ENCODE data around the gene IKBKG. TPM values are rescaled to one million over a fixed set of nuclear protein-coding genes. Genes with fewer than 3 reads are reported as not detected.
"Not testable (repeated sequence)": the region's sequence is repeated elsewhere in the genome, so short reads cannot be mapped to it uniquely, and the experiment has no call there.

The IKBKG gene
- total RNA-seq, 1 donor from 2014 or later: 20.6 TPM

- DNase-seq (ENCODE audit: low spot score in 2 of 2, unreplicated experiment in 2 of 2): no peak
- peaks cover 13% of the 10 kb centered on the region for H3K9me3 Mint-ChIP-seq
- no peaks in the 10 kb centered on the region for H3K36me3 Mint-ChIP-seq
- H3K27me3 Mint-ChIP-seq (ENCODE audit: low read depth): peaks cover 34% of the 10 kb centered on the region
- TF ChIP-seq CTCF (IDR thresholded peaks at IDR 0.05; ENCODE audit: unreplicated experiment): no peak
- peaks cover 1% of the 10 kb centered on the region for H3K4me1 Mint-ChIP-seq
- no peak overlapping the region for H3K27ac Mint-ChIP-seq
- H3K4me3 Mint-ChIP-seq: no peak overlapping the region
Measured at GRCh38 chrX:154607370-154607769, 60.0 kb downstream of the IKBKG start.

GRCh38 chrX:154607976-154608375 is 60.6 kb downstream of the IKBKG start:
- peaks cover 34% of the 10 kb centered on the region for H3K27me3 Mint-ChIP-seq (ENCODE audit: low read depth)
- H3K4me1 Mint-ChIP-seq; H3K27ac Mint-ChIP-seq; H3K36me3 Mint-ChIP-seq; DNase-seq (ENCODE audit: low spot score in 2 of 2, unreplicated experiment in 2 of 2); H3K4me3 Mint-ChIP-seq: not testable (repeated sequence)
- H3K9me3 Mint-ChIP-seq: peaks cover 18% of the 10 kb centered on the region

GRCh38 chrX:154608823-154609222 is 61.4 kb downstream of the IKBKG start:
- H3K4me1 Mint-ChIP-seq; H3K27ac Mint-ChIP-seq; DNase-seq (ENCODE audit: low spot score in 2 of 2, unreplicated experiment in 2 of 2); H3K36me3 Mint-ChIP-seq; H3K4me3 Mint-ChIP-seq: not testable (repeated sequence)
- Mint-ChIP-seq H3K27me3 (ENCODE audit: low read depth) (peaks cover 34% of the 10 kb centered on the region), H3K9me3 (peaks cover 19% of the 10 kb centered on the region)

GRCh38 chrX:154611146-154611545 is 63.7 kb downstream of the IKBKG start:
- H3K9me3 Mint-ChIP-seq: peaks cover 16% of the 10 kb centered on the region
- not testable (repeated sequence) for DNase-seq (ENCODE audit: low spot score in 2 of 2, unreplicated experiment in 2 of 2); H3K4me1 Mint-ChIP-seq; H3K4me3 Mint-ChIP-seq; H3K27ac Mint-ChIP-seq; H3K36me3 Mint-ChIP-seq
- peaks cover 19% of the 10 kb centered on the region for H3K27me3 Mint-ChIP-seq (ENCODE audit: low read depth)

GRCh38 chrX:154613586-154613985 is 66.2 kb downstream of the IKBKG start:
- not testable (repeated sequence) for H3K4me1 Mint-ChIP-seq; DNase-seq (ENCODE audit: low spot score in 2 of 2, unreplicated experiment in 2 of 2); H3K36me3 Mint-ChIP-seq; H3K27me3 Mint-ChIP-seq (ENCODE audit: low read depth); H3K4me3 Mint-ChIP-seq; H3K9me3 Mint-ChIP-seq; H3K27ac Mint-ChIP-seq

Other genes with a start within 250 kb of the IKBKG start
- gene FLNA, start 173.0 kb upstream of the IKBKG start, total RNA-seq: 1,336 to 1,412 TPM (median 1,356 TPM) in 3 replicates
- 71.4 to 76.3 TPM (median 71.9 TPM) in 3 replicates for gene EMD, start 168.3 kb upstream of the IKBKG start, total RNA-seq
- gene RPL10, start 149.2 kb upstream of the IKBKG start, total RNA-seq: 2,969 to 3,108 TPM (median 3,066 TPM) in 3 replicates
- 18.5 to 19.4 TPM (median 18.6 TPM) in 3 replicates for gene DNASE1L1, start 138.4 kb upstream of the IKBKG start, total RNA-seq
- gene TAFAZZIN, start 136.1 kb upstream of the IKBKG start, total RNA-seq: 36.7 to 40.8 TPM (median 40.3 TPM) in 3 replicates
- gene ATP6AP1, start 118.9 kb upstream of the IKBKG start, total RNA-seq: 77.6 to 78.2 TPM (median 78.2 TPM) in 3 replicates
- 142 to 150 TPM (median 144 TPM) in 3 replicates for gene GDI1, start 110.5 kb upstream of the IKBKG start, total RNA-seq
- gene FAM50A, start 103.5 kb upstream of the IKBKG start, total RNA-seq: 52.5 to 57.6 TPM (median 54.1 TPM) in 3 replicates
- 126 to 133 TPM (median 128 TPM) in 3 replicates for gene PLXNA3, start 89.3 kb upstream of the IKBKG start, total RNA-seq
- gene LAGE3, start 68.3 kb upstream of the IKBKG start, total RNA-seq: 15.3 to 16.5 TPM (median 15.8 TPM) in 3 replicates
- 28.4 to 29.3 TPM (median 29.2 TPM) in 3 replicates for gene UBL4A, start 61.0 kb upstream of the IKBKG start, total RNA-seq
- 30.1 to 30.8 TPM (median 30.2 TPM) in 3 replicates for gene SLC10A3, start 57.0 kb upstream of the IKBKG start, total RNA-seq
- gene FAM3A, start 31.4 kb upstream of the IKBKG start, total RNA-seq: 39.1 to 42.9 TPM (median 41.1 TPM) in 3 replicates
- 54.4 to 56.5 TPM (median 55.8 TPM) in 3 replicates for gene G6PD, start 774 bp upstream of the IKBKG start, total RNA-seq
- gene CTAG1A, start 37.5 kb downstream of the IKBKG start, total RNA-seq: not detected in 3 replicates
- gene CTAG1B, start 71.7 kb downstream of the IKBKG start, total RNA-seq: not detected in 3 replicates
- not detected in 3 replicates for gene CTAG2, start 106.0 kb downstream of the IKBKG start, total RNA-seq
- 0.29 to 0.67 TPM (median 0.38 TPM) in 3 replicates for gene GAB3, start 203.5 kb downstream of the IKBKG start, total RNA-seq
- 61.4 to 66.2 TPM (median 64.2 TPM) in 3 replicates for gene DKC1, start 215.2 kb downstream of the IKBKG start, total RNA-seq